ENCODE results near the gene JMJD4. TPM values are rescaled to one million over a fixed set of nuclear protein-coding genes. Genes with fewer than 3 reads are reported as not detected.
A peak's percentile ranks its signal among the peaks of the same experiment; 100 is the strongest.

Gene JMJD4
- total RNA-seq, 1 experiment from 2014 or later, result 33.6 TPM

DNA sequence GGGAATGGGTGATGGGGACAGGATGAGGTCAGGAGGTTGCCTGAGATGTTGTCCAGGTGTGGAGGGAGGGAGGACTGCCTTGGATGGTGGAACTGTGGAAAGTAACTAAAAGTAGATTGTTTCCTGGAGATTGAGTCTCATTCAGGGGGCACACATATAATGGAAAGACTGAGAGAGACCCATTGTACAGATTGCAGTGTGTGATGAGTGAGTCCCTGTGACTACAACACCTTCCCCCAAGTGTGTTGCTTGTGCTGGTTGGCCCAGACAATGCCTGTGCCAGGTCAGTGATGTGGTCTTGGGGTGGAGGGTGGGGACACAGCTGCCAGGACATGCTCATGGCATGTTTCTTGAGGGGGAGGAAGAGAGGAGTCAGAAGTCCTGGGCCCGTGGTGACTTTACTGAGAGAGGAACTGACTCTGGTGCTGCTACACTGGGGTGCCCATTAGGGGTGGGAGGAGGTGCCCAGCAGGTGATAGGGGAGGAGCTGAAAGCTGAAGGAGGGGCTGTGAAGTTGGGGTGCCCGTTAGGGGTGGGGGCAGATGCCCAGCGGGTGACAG lies 5.4 kb upstream of the JMJD4 start:
- in situ Hi-C loops (cut with HindIII; ENCODE audit: low pct_unique_long_range_greater_than_20kb, low sequenced_read_pairs), result no loop called here
- no peak for DNase-seq (ENCODE audit: low read depth, low spot score)

DNA sequence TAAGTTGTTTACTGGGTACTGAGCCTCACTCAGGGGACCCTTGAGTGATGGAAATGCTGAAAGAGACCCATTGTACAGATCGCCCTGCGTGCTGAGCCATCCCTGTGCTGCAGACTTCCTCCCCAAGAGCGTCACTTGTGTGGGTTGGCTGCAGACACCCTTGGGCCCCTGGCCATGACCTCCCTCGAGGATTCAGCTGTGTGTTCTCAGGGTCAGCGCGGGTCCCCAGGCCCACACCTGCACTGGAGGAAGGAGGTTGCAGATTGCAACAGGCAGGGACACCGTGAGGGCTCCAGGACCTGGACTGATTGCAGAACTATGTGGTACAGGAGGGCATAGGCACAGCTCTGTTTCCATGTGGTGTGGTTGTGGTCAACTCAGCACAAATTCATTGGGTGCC lies 4.5 kb upstream of the JMJD4 start:
- DNase-seq (ENCODE audit: low read depth, low spot score), result no peak
- in situ Hi-C loops (cut with HindIII; ENCODE audit: low pct_unique_long_range_greater_than_20kb, low sequenced_read_pairs), result no loop called here

DNA sequence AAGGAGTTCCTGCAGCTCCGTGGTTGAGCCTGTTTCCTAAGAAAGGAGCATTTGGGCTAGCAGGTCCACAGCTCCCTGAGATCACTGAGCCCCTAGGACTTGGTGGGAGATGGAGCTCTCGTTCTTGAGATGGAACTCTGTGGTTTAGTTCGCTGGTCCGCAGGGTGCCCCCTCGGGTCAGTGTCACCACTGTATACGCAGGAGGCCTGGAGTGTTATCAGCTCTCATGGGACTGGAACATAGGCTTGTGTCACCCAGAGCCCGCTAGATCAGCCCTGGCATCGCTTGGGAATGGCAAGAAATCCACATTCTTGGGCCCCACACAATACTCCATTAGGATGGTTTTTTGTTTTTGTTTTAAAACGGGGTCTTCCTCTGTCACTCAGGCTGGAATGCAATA lies 3.7 kb upstream of the JMJD4 start:
- in situ Hi-C loops (cut with HindIII; ENCODE audit: low pct_unique_long_range_greater_than_20kb, low sequenced_read_pairs), result no loop called here

DNA sequence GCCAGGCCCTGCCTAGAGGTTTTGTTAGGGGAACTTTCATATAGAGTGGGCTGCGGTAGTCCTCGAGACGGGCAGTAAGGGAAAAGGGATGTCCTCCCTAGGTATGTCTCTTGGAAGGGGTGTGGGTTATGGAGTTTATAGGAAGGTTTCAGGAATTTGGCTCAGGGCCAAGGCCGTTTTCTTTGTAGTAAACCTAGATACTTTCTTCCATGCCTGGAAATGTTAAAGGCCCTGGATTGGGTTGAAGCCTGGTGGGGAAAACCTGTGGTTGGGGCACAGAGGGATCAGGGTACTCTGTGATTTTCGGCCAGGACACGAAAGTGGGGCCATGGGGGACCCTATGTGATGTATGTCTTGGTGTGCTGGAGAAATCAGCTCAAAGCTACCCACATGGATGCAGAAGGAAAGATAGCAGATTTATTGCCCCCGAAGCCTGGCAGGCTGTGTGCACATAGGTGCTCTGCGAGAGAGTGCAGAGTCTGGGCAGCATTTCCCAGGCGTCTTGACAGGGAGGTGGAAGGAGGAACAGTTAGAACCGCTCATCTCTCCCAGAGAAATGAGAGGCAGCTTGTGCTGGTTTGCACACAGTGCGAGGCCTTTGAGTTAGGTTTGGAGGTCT lies 1.8 kb upstream of the JMJD4 start:
- DNase-seq (ENCODE audit: low read depth, low spot score), result no peak
- in situ Hi-C loops (cut with HindIII; ENCODE audit: low pct_unique_long_range_greater_than_20kb, low sequenced_read_pairs), result no loop called here

More for the DNA sequence above, 3.7 kb upstream of the JMJD4 start:
- DNase-seq (ENCODE audit: low read depth, low spot score), result no peak

DNA sequence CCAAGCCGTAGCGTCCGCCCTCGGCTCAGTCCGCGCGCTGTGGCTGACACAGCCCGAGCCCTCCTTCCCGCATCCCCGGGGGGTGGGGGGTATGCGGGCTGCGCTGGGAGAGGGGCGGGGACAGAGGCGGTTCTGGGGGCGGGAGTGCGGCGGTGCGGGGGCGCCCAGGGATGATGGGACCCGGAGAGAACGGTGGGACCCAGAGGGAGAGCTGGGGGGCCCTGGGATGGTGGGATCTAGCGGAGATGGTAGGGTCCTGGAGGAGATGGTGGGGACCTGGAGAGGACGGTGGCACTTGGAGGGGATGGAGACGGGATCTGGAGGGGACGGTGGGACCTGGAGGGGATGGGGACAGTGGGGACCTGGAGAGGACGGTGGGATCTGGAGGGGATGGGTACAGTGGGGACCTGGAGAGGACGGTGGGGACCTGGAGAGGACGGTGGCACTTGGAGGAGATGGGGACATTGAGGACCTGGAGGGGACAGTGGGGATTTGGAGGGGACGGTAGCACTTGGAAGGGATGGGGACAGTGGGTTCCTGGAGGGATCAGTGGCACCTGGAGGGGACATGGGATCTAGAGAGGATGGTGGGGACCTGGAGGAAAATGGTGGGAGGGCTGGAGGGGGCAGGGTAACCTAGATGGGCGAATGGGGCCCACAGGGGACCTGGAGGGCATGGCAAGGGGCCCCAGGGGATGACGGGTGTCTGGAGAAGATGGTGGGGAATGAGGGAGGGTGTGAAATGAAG lies 610 bp upstream of the JMJD4 start:
- in situ Hi-C loops (cut with HindIII; ENCODE audit: low pct_unique_long_range_greater_than_20kb, low sequenced_read_pairs), result no loop called here
- no peak for DNase-seq (ENCODE audit: low read depth, low spot score)

DNA sequence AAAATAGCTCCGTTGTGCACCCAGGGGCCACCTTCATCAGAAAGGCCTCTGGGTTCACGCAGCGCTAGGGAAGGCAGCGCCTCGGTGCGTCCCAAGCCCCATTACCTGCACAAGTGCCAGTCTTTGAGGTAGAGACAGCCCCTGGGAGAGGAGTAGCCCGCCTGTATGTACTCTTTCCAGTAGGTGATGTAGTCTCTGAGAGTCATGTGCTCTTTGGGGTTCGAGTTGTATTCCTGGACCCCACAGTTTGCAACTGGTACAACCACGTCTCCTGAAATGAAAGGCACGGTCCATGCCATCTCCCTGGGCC lies 601 bp downstream of the JMJD4 start:
- DNase-seq (ENCODE audit: low read depth, low spot score), result no peak

DNA sequence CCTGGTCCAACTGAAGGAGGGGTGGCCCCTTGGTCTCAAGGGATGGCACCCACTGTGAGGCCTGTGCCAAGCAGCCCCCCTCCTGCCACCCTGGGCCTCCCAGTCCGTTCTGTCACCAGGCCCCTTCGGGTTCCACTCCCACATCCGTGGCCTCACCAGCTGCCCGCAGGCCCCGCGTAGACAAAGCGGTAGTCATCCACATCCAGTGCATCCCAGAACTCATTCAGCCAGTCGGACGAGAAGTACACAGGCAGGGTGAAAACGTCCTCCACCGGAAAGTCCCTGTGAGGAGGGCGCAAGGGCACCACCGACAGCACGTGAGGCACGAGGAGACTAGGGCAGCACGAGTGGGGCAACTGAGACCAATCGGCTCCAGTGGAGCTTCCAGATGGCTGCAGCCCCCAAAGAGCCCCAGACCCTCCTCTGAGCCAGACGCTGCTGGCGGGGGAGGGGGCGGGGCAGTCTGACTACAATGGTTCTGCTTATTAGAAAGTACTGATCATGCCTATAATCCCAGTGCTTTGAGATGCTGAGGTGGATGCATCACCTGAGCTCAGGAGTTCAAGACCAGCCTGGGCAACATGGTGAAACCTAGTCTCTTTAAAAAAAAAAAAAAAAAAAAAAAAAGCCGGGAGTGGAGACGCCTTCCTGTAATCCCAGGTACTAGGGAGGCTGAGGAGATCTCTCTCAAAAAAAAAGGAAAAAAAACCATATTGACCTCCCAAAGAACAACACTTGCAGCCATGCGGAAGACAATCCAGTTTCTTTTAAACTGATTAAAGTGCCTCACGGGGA lies 1.2 kb downstream of the JMJD4 start:
- DNase-seq (ENCODE audit: low read depth, low spot score), result no peak
- in situ Hi-C loops (cut with HindIII; ENCODE audit: low pct_unique_long_range_greater_than_20kb, low sequenced_read_pairs), result no loop called here

More for the DNA sequence above, 601 bp downstream of the JMJD4 start:
- in situ Hi-C loops (cut with HindIII; ENCODE audit: low pct_unique_long_range_greater_than_20kb, low sequenced_read_pairs), result no loop called here

DNA sequence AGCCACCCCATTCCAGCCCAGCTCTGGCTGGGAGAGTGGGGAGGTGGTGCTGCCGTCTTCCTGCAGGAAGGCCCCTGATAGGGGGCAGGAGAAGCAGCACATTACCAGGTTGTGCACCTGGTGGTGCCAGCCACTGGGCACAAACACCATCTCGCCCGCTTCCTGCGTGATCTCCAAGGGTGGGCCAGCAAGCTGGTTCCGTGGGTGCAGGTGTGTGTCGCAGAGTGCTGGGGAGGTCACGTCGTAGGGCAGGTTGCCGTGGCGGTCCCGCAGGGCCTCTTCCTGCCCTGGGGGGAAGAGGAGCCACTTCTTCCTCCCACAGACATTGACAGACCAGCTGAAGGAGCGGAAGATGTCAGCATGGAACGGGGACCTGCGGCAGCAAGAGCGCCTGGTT lies 1.8 kb downstream of the JMJD4 start:
- no peak for DNase-seq (ENCODE audit: low read depth, low spot score)
- in situ Hi-C loops (cut with HindIII; ENCODE audit: low pct_unique_long_range_greater_than_20kb, low sequenced_read_pairs), result no loop called here

DNA sequence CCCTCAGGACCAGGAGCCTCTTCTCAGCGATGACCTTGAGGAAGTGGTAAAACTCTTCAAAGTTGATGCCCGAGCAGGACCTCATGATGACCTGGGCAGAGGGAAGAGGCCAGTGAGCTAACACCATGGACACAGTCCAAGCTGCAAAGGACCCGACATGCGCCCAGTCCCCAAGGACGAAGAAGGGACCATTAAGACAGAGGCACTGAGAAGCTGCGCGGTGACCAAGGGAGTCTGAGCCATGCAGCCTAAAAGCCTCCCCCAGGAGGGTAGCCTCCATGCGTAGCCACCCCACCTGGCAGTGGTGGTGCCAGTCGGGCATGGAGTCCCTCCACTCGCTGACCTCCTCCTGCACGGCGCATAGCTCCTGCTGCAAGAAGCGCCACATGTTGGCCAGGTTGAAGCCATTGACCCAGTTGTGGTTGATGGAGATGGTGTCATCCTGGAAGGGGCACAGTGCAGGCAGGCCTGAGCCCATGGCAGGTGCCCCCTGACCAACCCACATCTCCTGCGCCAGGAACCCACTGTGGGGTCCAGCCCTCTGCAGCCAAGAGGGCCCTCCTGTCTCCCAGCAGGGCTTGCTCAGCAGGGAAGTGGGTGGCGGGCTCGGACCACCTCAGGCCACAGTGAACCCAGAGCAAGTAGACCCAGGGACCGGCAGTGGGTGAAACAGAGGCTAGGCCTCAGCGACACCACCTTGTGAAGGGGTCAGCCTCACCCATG lies 2.4 kb downstream of the JMJD4 start:
- in situ Hi-C loops (cut with HindIII; ENCODE audit: low pct_unique_long_range_greater_than_20kb, low sequenced_read_pairs), result no loop called here
- DNase-seq (ENCODE audit: low read depth, low spot score), result no peak

DNA sequence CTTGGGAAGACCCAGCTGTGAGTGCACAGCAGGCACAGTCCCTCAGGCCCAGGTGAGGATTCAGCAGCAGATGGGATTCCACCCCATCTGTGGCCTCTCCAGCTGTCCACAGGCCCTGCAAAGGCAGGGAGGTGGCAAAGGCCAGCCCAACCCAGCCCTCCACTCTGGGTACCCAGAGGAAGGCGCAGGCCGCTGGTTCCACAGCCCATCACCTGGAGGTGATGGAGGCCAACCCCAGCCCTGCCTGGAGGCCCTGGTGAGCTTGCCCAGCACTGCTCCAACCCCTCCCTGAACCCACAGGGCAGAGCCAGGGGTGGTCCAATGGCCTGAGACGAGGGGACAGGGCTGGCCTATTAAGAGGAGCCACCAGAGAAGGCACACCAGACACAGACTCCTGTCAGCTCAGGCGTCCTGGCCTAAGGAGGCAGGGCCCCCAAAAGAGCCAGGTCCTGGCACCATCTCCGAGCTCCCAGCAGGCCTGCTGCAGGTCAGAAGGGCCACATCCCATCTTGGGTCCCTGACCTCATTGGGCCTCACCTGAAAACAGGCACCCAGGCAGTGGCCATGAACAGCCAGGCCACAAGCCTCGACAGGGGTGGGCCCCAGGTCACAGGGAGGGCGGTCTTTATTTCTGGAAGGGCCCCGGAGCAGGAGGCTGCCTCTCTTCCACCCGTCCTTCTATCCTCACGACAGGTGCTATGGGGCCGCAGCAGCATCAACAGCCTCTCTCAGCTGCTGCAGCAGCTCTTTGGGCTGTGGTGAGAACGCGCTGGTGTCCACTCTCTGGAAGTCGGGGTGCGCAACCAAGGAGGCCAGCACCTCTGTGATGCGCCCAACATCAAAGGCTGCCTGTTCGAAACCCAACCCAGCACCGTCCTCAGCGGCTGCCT lies 3.2 kb downstream of the JMJD4 start:
- no peak for DNase-seq (ENCODE audit: low read depth, low spot score)
- in situ Hi-C loops (cut with HindIII; ENCODE audit: low pct_unique_long_range_greater_than_20kb, low sequenced_read_pairs), result no loop called here

DNA sequence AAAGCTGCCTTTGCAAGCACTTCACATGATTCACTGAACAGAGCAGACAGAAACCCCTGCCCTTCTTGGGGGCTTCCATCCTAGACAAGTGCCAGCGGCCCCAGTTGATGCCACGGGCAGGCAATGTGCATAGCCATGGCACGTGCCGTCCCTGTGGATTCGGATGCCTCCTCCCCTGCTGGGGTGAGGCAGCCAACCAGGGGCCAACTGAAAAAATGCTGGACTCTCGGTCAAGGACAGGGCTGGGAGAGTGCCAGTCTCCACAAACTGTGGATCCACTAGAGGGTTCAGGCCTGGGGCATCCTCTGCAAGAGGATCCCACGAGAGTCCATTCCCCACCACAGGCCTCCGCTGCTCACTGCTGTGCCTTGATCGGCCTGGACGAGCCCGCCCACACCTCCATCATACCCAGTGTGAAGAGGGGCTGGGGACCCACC lies 3.8 kb downstream of the JMJD4 start:
- in situ Hi-C loops (cut with HindIII; ENCODE audit: low pct_unique_long_range_greater_than_20kb, low sequenced_read_pairs), result no loop called here
- no peak for DNase-seq (ENCODE audit: low read depth, low spot score)

DNA sequence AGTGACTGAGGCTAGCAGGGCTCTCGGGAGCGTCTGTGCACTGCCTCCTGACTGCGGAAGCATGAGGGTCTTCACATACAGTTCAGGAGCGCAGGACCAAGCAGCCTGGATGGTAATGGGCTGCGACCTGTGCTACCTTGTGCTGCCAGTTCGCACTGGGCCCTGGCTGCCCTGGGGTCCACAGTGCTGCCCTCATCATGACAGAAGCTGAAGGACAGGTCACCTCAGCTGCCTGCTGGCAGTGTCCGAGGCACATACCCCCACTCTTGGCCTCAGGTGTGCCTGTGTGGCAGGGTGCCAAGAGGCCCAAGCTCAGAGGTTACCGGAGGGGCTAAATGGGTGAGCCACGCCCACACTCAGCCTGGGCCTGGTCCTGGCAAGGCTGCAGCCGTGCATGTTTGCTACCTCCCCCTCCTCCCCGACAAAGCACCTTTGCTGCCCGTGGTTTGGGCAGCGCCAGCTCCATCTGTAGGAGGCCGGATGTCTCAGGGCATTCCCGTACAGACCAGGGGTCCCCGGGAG lies 4.4 kb downstream of the JMJD4 start:
- no peak for DNase-seq (ENCODE audit: low read depth, low spot score)
- in situ Hi-C loops (cut with HindIII; ENCODE audit: low pct_unique_long_range_greater_than_20kb, low sequenced_read_pairs), result no loop called here

DNA sequence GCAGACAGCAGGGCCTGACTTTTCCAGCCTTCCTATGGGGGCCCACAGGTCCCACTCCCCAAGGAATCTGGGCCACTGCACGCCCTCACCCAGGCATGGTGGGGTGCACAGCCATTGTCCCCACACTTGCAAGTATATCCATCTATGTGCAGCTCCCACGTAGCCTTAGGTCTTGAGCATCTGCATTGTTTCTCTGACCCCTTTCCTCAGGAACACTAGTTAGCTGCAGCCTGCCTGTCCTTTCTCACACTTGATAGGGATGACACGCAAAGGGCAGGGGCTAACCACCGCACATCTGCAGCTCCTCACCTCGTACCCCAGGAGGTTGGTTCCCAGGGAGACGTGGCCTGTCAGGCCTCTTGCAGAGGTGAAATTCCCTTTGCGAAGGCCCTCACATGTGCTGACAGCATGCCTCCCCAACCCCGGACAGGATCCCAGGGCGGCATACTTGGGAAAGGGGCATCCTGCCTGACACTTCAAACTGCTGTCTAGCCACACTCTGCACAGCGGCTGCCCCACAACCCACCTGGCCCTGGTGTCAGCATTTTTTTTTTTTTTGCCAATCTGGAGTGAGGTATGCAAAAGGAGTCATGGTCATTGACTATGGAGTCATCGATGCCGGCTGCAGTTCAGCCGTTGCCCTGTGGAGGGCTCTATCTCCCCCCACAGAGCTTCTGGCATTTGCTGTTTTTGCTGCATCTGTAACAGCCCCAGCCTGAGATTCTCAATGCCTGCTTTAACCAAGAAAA lies 5.0 kb downstream of the JMJD4 start:
- peak; percentile 69 for DNase-seq (ENCODE audit: low read depth, low spot score)
- in situ Hi-C loops (cut with HindIII; ENCODE audit: low pct_unique_long_range_greater_than_20kb, low sequenced_read_pairs), result no loop called here

DNA sequence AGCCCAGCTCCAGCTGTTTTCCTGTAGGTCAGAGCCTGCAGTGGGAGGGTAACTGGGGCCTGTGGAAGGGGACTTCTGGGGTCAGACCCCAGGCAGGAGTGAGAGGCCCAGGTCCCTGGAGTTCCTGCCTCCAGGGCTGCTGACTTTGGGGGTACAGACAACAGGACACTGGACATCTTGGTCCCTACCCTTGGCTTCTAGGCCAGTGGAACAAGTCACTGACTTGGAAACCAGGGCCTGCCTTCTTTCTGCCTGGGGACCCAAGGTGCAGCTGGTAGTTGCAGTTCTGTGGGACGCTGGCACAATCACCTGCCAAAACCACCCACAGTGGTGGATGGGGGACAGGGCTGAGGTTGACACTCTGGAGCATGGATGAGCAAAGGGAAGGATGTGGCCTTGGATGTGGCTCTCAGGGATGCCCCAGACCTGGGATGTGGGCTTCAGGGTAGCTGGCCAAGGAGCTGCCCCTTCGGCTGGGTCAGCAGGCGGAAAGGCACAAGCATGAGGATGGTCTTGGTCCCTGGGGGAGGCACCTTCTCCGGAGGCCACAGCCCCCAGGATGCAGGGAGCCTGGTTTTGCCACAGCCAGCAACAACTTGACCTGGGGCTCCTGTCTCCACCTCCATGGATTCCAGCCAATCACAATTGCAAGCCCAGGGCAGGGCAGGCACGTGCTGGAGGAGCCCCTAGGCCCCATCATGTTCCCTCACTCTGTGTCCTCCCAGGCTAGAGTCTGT lies 5.8 kb downstream of the JMJD4 start:
- in situ Hi-C loops (cut with HindIII; ENCODE audit: low pct_unique_long_range_greater_than_20kb, low sequenced_read_pairs), result no loop called here
- DNase-seq (ENCODE audit: low read depth, low spot score), result no peak

DNA sequence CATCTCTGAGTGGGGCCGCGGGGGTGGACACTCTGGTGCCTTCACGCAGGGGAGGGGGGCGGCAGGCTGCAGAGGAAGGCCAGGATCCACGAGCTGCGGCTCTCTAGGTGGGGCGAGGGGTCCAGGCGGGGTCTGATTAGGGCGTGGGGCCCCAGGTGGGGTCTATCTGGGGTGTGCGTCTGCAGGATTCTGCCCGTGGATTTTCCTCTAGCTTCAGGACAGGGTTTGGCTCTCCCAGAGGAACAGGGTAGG lies 6.3 kb downstream of the JMJD4 start:
- DNase-seq (ENCODE audit: low read depth, low spot score), result no peak
- in situ Hi-C loops (cut with HindIII; ENCODE audit: low pct_unique_long_range_greater_than_20kb, low sequenced_read_pairs), result no loop called here
